Measurements from ENCODE around the gene CNTN2. TPM values are rescaled to one million over a fixed set of nuclear protein-coding genes. Genes with fewer than 3 reads are reported as not detected.

CNTN2 gene
- total RNA-seq, 2 donors from 2014 or later: 0.13 TPM; not detected in 1

DNA sequence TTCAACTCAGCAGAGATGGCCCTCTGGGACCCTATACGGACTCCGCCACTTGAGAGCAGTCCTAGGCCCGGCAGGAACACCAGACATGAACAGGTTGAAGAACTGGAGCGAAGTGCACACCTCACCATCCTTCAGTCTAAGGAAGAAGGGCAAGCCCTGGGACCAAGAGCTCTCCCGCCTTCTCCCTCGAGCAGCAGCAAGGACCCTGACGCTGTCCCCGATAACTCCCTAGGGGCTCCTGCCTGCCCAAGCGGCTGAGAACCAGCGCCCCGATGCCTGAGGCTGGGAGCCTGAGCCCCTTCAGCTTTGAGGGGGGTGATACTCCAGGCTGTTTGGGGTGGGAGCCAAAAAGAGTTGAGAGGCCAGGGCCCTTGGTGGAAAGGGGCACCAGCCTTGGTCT, 31.1 kb downstream of the CNTN2 start:
- no peaks in the 10 kb centered on the region for H3K4me1 Mint-ChIP-seq
- Histone ChIP-seq H3K27ac (ENCODE audit: low read depth, low read length) (no peak overlapping the region), H3K4me3 (ENCODE audit: low read length) (no peak overlapping the region), H3K27me3 (ENCODE audit: control insufficient read depth, insufficient read depth, low read length, poor library complexity, severe bottlenecking) (no peaks in the 10 kb centered on the region), H3K9ac (ENCODE audit: extremely low read depth, low read length, poor library complexity, severe bottlenecking) (no peak overlapping the region), H3K9me3 (ENCODE audit: control insufficient read depth, low read length) (no peaks in the 10 kb centered on the region), H3K4me1 (ENCODE audit: control insufficient read depth, insufficient read depth, low read length) (no peaks in the 10 kb centered on the region), H3K36me3 (ENCODE audit: control insufficient read depth, insufficient read depth, low read length) (no peaks in the 10 kb centered on the region)
- no peaks in the 10 kb centered on the region for H3K36me3 Mint-ChIP-seq (ENCODE audit: low read depth)
- H3K27me3 Mint-ChIP-seq (ENCODE audit: insufficient read depth): peaks cover 2% of the 10 kb centered on the region
- no peak for DNase-seq
- H3K27ac Mint-ChIP-seq: no peak overlapping the region
- H3K4me3 Mint-ChIP-seq: no peak overlapping the region
- TF ChIP-seq, protein P1, sequence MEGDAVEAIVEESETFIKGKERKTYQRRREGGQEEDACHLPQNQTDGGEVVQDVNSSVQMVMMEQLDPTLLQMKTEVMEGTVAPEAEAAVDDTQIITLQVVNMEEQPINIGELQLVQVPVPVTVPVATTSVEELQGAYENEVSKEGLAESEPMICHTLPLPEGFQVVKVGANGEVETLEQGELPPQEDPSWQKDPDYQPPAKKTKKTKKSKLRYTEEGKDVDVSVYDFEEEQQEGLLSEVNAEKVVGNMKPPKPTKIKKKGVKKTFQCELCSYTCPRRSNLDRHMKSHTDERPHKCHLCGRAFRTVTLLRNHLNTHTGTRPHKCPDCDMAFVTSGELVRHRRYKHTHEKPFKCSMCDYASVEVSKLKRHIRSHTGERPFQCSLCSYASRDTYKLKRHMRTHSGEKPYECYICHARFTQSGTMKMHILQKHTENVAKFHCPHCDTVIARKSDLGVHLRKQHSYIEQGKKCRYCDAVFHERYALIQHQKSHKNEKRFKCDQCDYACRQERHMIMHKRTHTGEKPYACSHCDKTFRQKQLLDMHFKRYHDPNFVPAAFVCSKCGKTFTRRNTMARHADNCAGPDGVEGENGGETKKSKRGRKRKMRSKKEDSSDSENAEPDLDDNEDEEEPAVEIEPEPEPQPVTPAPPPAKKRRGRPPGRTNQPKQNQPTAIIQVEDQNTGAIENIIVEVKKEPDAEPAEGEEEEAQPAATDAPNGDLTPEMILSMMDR (conservative IDR thresholded peaks at IDR 0.05): no peak
- 95 to 96% methylated on average over 11 of the region's 11 CpGs for WGBS, 2 experiments (ENCODE audit: insufficient coverage in 1 of 2, insufficient read length in 1 of 2)
- no peaks in the 10 kb centered on the region for H3K9me3 Mint-ChIP-seq

GRCh38 chr1:205074513-205074912, 31.5 kb downstream of the CNTN2 start:
- TF ChIP-seq, protein P1 (conservative IDR thresholded peaks at IDR 0.05): no peak
- Histone ChIP-seq H3K4me3 (ENCODE audit: low read length) (no peak overlapping the region), H3K9me3 (ENCODE audit: control insufficient read depth, low read length) (no peaks in the 10 kb centered on the region), H3K4me1 (ENCODE audit: control insufficient read depth, insufficient read depth, low read length) (no peaks in the 10 kb centered on the region), H3K27ac (ENCODE audit: low read depth, low read length) (no peak overlapping the region), H3K36me3 (ENCODE audit: control insufficient read depth, insufficient read depth, low read length) (no peaks in the 10 kb centered on the region), H3K9ac (ENCODE audit: extremely low read depth, low read length, poor library complexity, severe bottlenecking) (no peak overlapping the region), H3K27me3 (ENCODE audit: control insufficient read depth, insufficient read depth, low read length, poor library complexity, severe bottlenecking) (no peaks in the 10 kb centered on the region)
- no peaks in the 10 kb centered on the region for H3K36me3 Mint-ChIP-seq (ENCODE audit: low read depth)
- DNase-seq: no peak
- no peak overlapping the region for H3K4me3 Mint-ChIP-seq
- 92 to 100% methylated on average over 2 to 7 of the region's 7 CpGs for WGBS, 2 experiments (ENCODE audit: insufficient coverage in 1 of 2, insufficient read length in 1 of 2)
- no peaks in the 10 kb centered on the region for H3K9me3 Mint-ChIP-seq
- H3K27ac Mint-ChIP-seq: no peak overlapping the region
- no peaks in the 10 kb centered on the region for H3K4me1 Mint-ChIP-seq
- H3K27me3 Mint-ChIP-seq (ENCODE audit: insufficient read depth): peaks cover 2% of the 10 kb centered on the region

DNA sequence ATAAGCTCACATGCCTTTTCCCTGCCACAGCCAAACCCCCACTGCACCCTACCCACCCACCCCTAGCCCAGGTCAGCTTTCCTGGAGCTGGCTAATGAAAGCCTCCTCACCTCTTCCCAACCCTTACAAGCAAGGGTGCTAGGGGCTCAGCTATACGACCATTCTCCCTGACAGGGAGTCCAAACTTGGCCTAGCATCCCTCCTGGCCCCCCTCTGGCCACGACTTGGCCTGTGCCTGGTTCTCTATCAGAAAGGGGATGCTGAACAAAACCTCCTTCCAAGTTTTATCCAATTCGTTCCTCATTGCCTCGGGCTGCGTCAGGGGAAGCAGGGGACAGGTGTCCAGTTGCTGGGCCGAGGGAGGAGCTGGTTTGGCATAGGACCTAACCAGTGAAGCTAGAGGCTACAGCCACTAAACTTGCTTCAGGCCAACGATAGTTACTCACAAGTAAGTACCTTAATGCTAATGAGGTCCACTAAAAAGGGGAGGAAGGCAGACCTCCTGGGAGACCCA, 32.7 kb downstream of the CNTN2 start:
- Mint-ChIP-seq H3K9me3 (no peaks in the 10 kb centered on the region), H3K4me3 (no peak overlapping the region), H3K4me1 (no peaks in the 10 kb centered on the region), H3K27ac (no peak overlapping the region), H3K36me3 (ENCODE audit: low read depth) (no peaks in the 10 kb centered on the region), H3K27me3 (ENCODE audit: insufficient read depth) (peaks cover 2% of the 10 kb centered on the region)
- Histone ChIP-seq H3K9ac (ENCODE audit: extremely low read depth, low read length, poor library complexity, severe bottlenecking) (no peak overlapping the region), H3K27ac (ENCODE audit: low read depth, low read length) (no peak overlapping the region), H3K27me3 (ENCODE audit: control insufficient read depth, insufficient read depth, low read length, poor library complexity, severe bottlenecking) (no peaks in the 10 kb centered on the region), H3K4me1 (ENCODE audit: control insufficient read depth, insufficient read depth, low read length) (no peaks in the 10 kb centered on the region), H3K9me3 (ENCODE audit: control insufficient read depth, low read length) (no peaks in the 10 kb centered on the region), H3K4me3 (ENCODE audit: low read length) (no peak overlapping the region), H3K36me3 (ENCODE audit: control insufficient read depth, insufficient read depth, low read length) (no peaks in the 10 kb centered on the region)
- DNase-seq: no peak
- TF ChIP-seq, protein P1 (conservative IDR thresholded peaks at IDR 0.05): no peak
- WGBS, 2 experiments (ENCODE audit: insufficient coverage in 1 of 2, insufficient read length in 1 of 2): 72 to 79% methylated on average over 7 of the region's 7 CpGs

All from endodermal cell (in vitro differentiated cells).